OCI-LY1 (cell line): ENCODE measurements around the gene MAP1A.
A peak's percentile ranks its signal among the peaks of the same experiment; 100 is the strongest.

ENCODE experiments used
- H2AFZ ChIP-seq: fragments of 200-600 bp; sonication (generic), shearing (Covaris generic); 2 replicates; pipeline ENCODE4 v1.6.0; 2014; ENCODE audit warnings: antibody characterized with exemption, mild to moderate bottlenecking, low read length
- H3F3A ChIP-seq: fragments of 200-600 bp; sonication (generic), shearing (Covaris generic); 2 replicates; pipeline ENCODE4 v1.6.0; 2014; ENCODE audit warnings: mild to moderate bottlenecking, antibody characterized with exemption, low read length, moderate library complexity; ENCODE audit not compliant: insufficient read depth
- H3K27ac ChIP-seq: fragments of 200-600 bp; sonication (generic); 2 replicates; pipeline ENCODE4 v1.5.1; 2014; ENCODE audit warnings: low read length, mixed run types, mild to moderate bottlenecking, low read depth; ENCODE audit not compliant: poor library complexity, severe bottlenecking
- H3K27me3 ChIP-seq: fragments of 200-600 bp; sonication (generic); 2 replicates; pipeline ENCODE4 v1.6.0; 2014; ENCODE audit warnings: antibody characterized with exemption, mild to moderate bottlenecking, low read length, moderate library complexity; ENCODE audit not compliant: insufficient read depth
- H3K36me3 ChIP-seq: fragments of 200-600 bp; sonication (generic); 2 replicates; pipeline ENCODE4 v1.6.1; 2014; ENCODE audit warnings: mild to moderate bottlenecking, antibody characterized with exemption, low read length, moderate library complexity, mixed read lengths; ENCODE audit not compliant: insufficient read depth
- H3K4me1 ChIP-seq: fragments of 200-600 bp; sonication (generic); 2 replicates; pipeline ENCODE4 v1.5.1; 2014; ENCODE audit warnings: mild to moderate bottlenecking, low read length, moderate library complexity; ENCODE audit not compliant: insufficient read depth, severe bottlenecking
- H3K4me2 ChIP-seq: fragments of 200-600 bp; sonication (generic), shearing (Covaris generic); 2 replicates; pipeline ENCODE4 v1.6.1; 2014; ENCODE audit warnings: low read length
- H3K4me3 ChIP-seq: fragments of 200-600 bp; sonication (generic); 2 replicates; pipeline ENCODE4 v1.5.1; 2014; ENCODE audit warnings: low read length, low read depth, mild to moderate bottlenecking, mixed read lengths; ENCODE audit not compliant: poor library complexity, severe bottlenecking
- H3K79me2 ChIP-seq: fragments of 200-600 bp; shearing (Covaris generic); 2 replicates; pipeline ENCODE4 v1.6.1; 2016; ENCODE audit warnings: mixed run types, low read length, mixed read lengths; ENCODE audit not compliant: insufficient read depth
- H3K9ac ChIP-seq: fragments of 200-600 bp; sonication (generic), shearing (Covaris generic); 2 replicates; pipeline ENCODE4 v1.6.1; 2014; ENCODE audit warnings: mild to moderate bottlenecking, low read length, mixed read lengths
- H3K9me2 ChIP-seq: fragments of 200-600 bp; sonication (generic), shearing (Covaris generic); 2 replicates; pipeline ENCODE4 v1.6.1; 2014; ENCODE audit warnings: low read depth, mild to moderate bottlenecking, low read length, mixed read lengths
- H3K9me3 ChIP-seq: fragments of 200-600 bp; shearing (Covaris generic); 2 replicates; pipeline ENCODE4 v1.6.1; 2014; ENCODE audit warnings: low read length, mixed read lengths
- H4K20me1 ChIP-seq: fragments of 200-600 bp; sonication (generic), shearing (Covaris generic); 2 replicates; pipeline ENCODE4 v1.6.0; 2016; ENCODE audit warnings: mild to moderate bottlenecking, low read length; ENCODE audit not compliant: insufficient read depth
- EZH2 ChIP-seq: fragments of 200-600 bp; sonication (generic), shearing (Covaris generic); IDR thresholded peaks from 2 replicates; pipeline ENCODE4 v1.8.0; 2017; ENCODE audit warnings: borderline replicate concordance, mixed run types, mild to moderate bottlenecking, antibody characterized with exemption, low read length, moderate library complexity, mixed read lengths
- TF ChIP-seq, protein P1 (sequence below): fragments of 200-600 bp; sonication (generic), shearing (Covaris generic); IDR thresholded peaks from 2 replicates; pipeline ENCODE4 v1.5.1; 2017; ENCODE audit warnings: mild to moderate bottlenecking, antibody characterized with exemption, low read length, moderate library complexity, mixed read lengths

MAP1A gene

DNA sequence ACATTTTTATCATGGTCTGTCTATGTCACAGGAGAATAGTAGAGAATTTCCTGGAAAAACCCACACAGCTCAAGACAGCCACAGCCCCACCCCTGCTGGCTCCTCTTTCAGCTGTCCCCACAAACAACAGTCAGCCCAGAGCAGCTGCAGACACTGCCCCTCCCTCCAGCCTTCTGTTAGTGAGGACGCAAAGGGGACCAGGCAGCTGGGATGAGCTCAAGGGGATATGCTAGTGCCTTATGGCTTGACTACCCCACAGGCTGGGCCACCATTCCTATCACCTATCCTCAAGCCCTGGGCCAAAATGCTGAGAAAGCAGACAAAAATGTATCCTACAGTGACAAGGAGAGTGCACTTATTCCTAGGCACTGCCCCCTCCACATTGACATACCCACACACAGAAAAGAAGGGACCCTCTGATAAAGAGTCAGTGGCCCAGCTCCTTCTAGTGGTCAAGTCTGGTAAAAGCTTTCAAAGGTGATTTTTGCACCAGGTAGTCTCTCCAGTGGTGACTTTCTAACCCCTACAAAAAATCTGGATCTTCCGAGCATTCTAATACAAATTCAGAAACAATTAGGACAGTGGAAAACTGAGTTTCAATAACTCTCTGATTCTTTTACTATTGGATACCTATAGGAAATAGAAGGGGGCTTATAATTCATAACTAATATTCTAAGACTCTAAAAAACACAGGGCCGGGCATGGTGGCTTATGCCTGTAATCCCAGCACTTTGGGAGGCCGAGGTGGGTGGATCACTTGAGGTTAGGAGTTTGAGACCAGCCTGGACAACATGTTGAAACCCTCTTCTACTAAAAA is 3.0 kb upstream of the MAP1A start:
- H3K4me1 ChIP-seq = peaks cover 48% of the 10 kb centered on the region
- H3K4me2 ChIP-seq = no peak overlapping the region
- no peaks in the 10 kb centered on the region for H3K79me2 ChIP-seq
- H3K9me2 ChIP-seq = no peaks in the 10 kb centered on the region
- H3K36me3 ChIP-seq = no peaks in the 10 kb centered on the region
- no peak overlapping the region for H2AFZ ChIP-seq
- H3K27me3 ChIP-seq = peaks cover 6% of the 10 kb centered on the region; the same call in 1 of the 2 replicates
- H3K9ac ChIP-seq = no peak overlapping the region
- no peak overlapping the region for H3K27ac ChIP-seq
- TF ChIP-seq EZH2 = no peak
- TF ChIP-seq, protein P1, sequence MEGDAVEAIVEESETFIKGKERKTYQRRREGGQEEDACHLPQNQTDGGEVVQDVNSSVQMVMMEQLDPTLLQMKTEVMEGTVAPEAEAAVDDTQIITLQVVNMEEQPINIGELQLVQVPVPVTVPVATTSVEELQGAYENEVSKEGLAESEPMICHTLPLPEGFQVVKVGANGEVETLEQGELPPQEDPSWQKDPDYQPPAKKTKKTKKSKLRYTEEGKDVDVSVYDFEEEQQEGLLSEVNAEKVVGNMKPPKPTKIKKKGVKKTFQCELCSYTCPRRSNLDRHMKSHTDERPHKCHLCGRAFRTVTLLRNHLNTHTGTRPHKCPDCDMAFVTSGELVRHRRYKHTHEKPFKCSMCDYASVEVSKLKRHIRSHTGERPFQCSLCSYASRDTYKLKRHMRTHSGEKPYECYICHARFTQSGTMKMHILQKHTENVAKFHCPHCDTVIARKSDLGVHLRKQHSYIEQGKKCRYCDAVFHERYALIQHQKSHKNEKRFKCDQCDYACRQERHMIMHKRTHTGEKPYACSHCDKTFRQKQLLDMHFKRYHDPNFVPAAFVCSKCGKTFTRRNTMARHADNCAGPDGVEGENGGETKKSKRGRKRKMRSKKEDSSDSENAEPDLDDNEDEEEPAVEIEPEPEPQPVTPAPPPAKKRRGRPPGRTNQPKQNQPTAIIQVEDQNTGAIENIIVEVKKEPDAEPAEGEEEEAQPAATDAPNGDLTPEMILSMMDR = peak; percentile 86
- no peak overlapping the region for H3K4me3 ChIP-seq
- no peaks in the 10 kb centered on the region for H3F3A ChIP-seq
- no peaks in the 10 kb centered on the region for H4K20me1 ChIP-seq
- H3K9me3 ChIP-seq = no peaks in the 10 kb centered on the region

DNA sequence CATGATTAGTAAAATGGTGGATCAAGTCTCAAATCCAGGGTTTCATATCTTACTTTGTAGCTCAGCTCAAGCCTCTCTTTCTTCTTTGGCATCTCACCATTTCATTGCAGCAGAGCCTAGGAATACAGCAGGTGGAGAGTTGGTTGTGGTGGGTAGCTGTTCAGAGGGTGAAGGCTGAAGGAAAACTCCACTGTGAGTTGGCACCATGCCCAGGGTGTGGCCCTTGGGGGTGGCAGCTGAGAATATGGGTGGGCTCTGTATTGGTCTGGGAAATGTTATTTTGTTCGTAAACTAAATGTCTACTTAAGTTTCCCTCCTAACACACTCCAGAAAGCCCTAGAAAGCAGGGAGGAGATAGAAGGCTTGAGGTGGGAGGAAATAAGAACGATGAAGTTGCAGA is 1.7 kb upstream of the MAP1A start:
- Histone ChIP-seq H3K4me2 (no peak overlapping the region), H3K4me1 (peaks cover 45% of the 10 kb centered on the region), H4K20me1 (no peaks in the 10 kb centered on the region), H3K9me3 (no peaks in the 10 kb centered on the region), H3K27me3 (peaks cover 6% of the 10 kb centered on the region; the same call in 1 of the 2 replicates), H3K36me3 (peaks cover under 1% of the 10 kb centered on the region; the same call in 1 of the 2 replicates), H3F3A (no peaks in the 10 kb centered on the region), H2AFZ (no peak overlapping the region), H3K27ac (no peak overlapping the region), H3K9ac (no peak overlapping the region), H3K79me2 (no peaks in the 10 kb centered on the region), H3K4me3 (no peak overlapping the region), H3K9me2 (no peaks in the 10 kb centered on the region)
- TF ChIP-seq, protein P1 = no peak
- no peak for TF ChIP-seq EZH2

DNA sequence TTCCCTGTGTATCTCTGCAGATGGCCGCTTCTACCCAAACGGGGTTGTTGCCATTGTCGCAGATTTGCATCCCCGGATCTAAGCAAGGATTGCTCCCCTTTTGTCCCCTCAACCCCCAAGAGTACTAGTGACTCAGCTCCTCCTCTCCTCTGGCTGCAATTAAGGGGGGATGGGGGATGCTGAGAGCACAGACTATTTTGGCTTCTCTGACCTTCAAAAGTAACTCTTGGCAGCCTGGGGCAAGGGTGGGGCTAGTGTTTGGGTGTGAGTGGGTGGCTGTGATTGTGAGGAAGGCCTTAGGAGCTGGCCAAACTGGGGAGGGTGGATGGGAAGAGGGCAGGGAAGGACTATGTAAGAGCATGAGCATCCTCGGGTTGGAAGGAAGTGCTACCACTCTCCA is 1.2 kb upstream of the MAP1A start:
- Histone ChIP-seq H3K9me2 (no peaks in the 10 kb centered on the region), H4K20me1 (no peaks in the 10 kb centered on the region), H3K36me3 (peaks cover 5% of the 10 kb centered on the region; the same call in 1 of the 2 replicates), H3K27ac (no peak overlapping the region), H3K79me2 (no peaks in the 10 kb centered on the region), H3K9me3 (no peaks in the 10 kb centered on the region), H3K27me3 (peaks cover 6% of the 10 kb centered on the region; the same call in 1 of the 2 replicates), H3K4me1 (peaks cover 43% of the 10 kb centered on the region), H2AFZ (no peak overlapping the region), H3K9ac (no peak overlapping the region), H3K4me2 (peak overlapping the region; percentile 71; the same call in 1 of the 2 replicates), H3F3A (no peaks in the 10 kb centered on the region), H3K4me3 (no peak overlapping the region)
- TF ChIP-seq, protein P1 = no peak
- TF ChIP-seq EZH2 = no peak
